Left lung (tissue), 14 donors: ENCODE measurements around the gene SFTPA2. TPM values are rescaled to one million over a fixed set of nuclear protein-coding genes. Genes with fewer than 3 reads are reported as not detected.

Source experiments
- ATAC-seq: fragments of 200-7000 bp; cut with Tn5 transposase; one replicate; pipeline ENCODE4 v1.9.1; 2020; ENCODE audit warnings: moderate library complexity
- DNase-seq, 4 donors: peaks; one replicate each; pipeline ENCODE4 v3.0.0-alpha.2; 2013 to 2020
- H3K27ac ChIP-seq, 2 donors: fragments of 200-600 bp; sonication (generic) in 1 of 2; one replicate each; pipeline versions ENCODE4 v1.5.0 to v1.8.0; 2020 to 2021
- H3K27me3 ChIP-seq, 2 donors: fragments of 200-600 bp; sonication (generic) in 1 of 2; one replicate each; pipeline versions ENCODE4 v1.5.0 to v1.8.0; 2020 to 2021
- H3K36me3 ChIP-seq, 2 donors: fragments of 200-600 bp; sonication (generic) in 1 of 2; one replicate each; pipeline versions ENCODE4 v1.5.0 to v1.8.0; 2020 to 2021
- H3K4me1 ChIP-seq, 2 donors: fragments of 200-600 bp; one replicate each; pipeline ENCODE4 v1.8.0; 2021
- H3K4me3 ChIP-seq, 2 donors: fragments of 200-600 bp; sonication (generic) in 1 of 2; one replicate each; pipeline versions ENCODE4 v1.5.0 to v1.8.0; 2020 to 2021; ENCODE audit warnings: mild to moderate bottlenecking in 1 of 2
- H3K9me3 ChIP-seq, 2 donors: fragments of 200-600 bp; sonication (generic) in 1 of 2; one replicate each; pipeline versions ENCODE4 v1.5.0 to v1.8.0; 2020 to 2021
- CTCF ChIP-seq, 2 donors: fragments of 200-600 bp; sonication (generic) in 1 of 2; IDR thresholded peaks; one replicate each; pipeline versions ENCODE4 v1.5.0 to v1.8.0; 2021; ENCODE audit warnings: antibody characterized with exemption in 2 of 2
- intact Hi-C, 2 donors: fragments of 100-400 bp; cut with DNase I; formaldehyde crosslinking; loops; one replicate each; pipeline versions ENCODE4 v1.11.2 to v1.14.2; 2022
- long read RNA-seq, 12 donors: library from polyadenylated mRNA in 2 of 12; unstranded in 2 of 12; transcript quantifications; one replicate each; pipeline ENCODE4 v2.0.0 and lab custom pipeline, GENCODE V29; 2019 to 2026
- polyA plus RNA-seq, 6 donors: library from polyadenylated mRNA; unstranded; fragments of 120-200 nt; gene quantifications; one replicate each; pipeline ENCODE4 v1.2.1, GENCODE V29; 2013; ENCODE audit not compliant: insufficient read length in 6 of 6
- total RNA-seq, 2 donors: library from RNA; stranded (reverse); fragmentation: NEBNext Ultra II Directional; extraction: Animal tissue kit (Norgen Biotek cat#: 25700); gene quantifications; one replicate each; pipeline ENCODE4 v1.2.1, GENCODE V29; 2021
- donor health status: DM: no; HTN: yes; CAD: no.
- donor health status: DM: no; HTN: no; CAD: no.

SFTPA2 gene
- total RNA-seq (over 10,000 TPM in 1 of 2 donors, 1,000 to 10,000 TPM in 1; 3,839 to 13,178 TPM), polyA plus RNA-seq (10 to 100 TPM in 1 of 6 donors, 1 to 10 TPM in 4, under 1 TPM in 1; 0.83 to 13.1 (median 6.7) TPM)
- long read RNA-seq, donor 1, partial matches to known transcripts: 53 of 53 reads
- long read RNA-seq, donor 1, other reads (novel, unspliced or antisense): 0 of 53 reads
- long read RNA-seq, donor 2, partial matches to known transcripts: 25 of 26 reads
- long read RNA-seq, donor 2, other reads (novel, unspliced or antisense): 0 of 26 reads
- long read RNA-seq, donor 3, partial matches to known transcripts: 13 of 14 reads
- long read RNA-seq, donor 3, other reads (novel, unspliced or antisense): 0 of 14 reads
- long read RNA-seq, donor 4, transcript SFTPA2-203 (6 exons, 726 nt): minor isoform, 35 of 2,934 reads
- long read RNA-seq, donor 4, transcript SFTPA2-202 (5 exons, 815 nt): minor isoform, 28 of 2,934 reads
- long read RNA-seq, donor 4, transcript SFTPA2-201 (6 exons, 2,189 nt): major isoform, 1,924 of 2,934 reads
- long read RNA-seq, donor 4, partial matches to known transcripts: 162 of 2,934 reads
- long read RNA-seq, donor 4, other reads (novel, unspliced or antisense): 785 of 2,934 reads
- long read RNA-seq, donor 5, partial matches to known transcripts: 14 of 14 reads
- long read RNA-seq, donor 5, other reads (novel, unspliced or antisense): 0 of 14 reads
- long read RNA-seq, donor 6, partial matches to known transcripts: 8 of 8 reads
- long read RNA-seq, donor 6, other reads (novel, unspliced or antisense): 0 of 8 reads
- long read RNA-seq, donor 7: 0 reads
- long read RNA-seq, donor 8, partial matches to known transcripts: 56 of 61 reads
- long read RNA-seq, donor 8, other reads (novel, unspliced or antisense): 5 of 61 reads
- long read RNA-seq, donor 9: 0 reads
- long read RNA-seq, donor 10, transcript SFTPA2-201 (6 exons, 2,189 nt): major isoform, 1,176 of 1,528 reads
- long read RNA-seq, donor 10, transcript SFTPA2-202 (5 exons, 815 nt): minor isoform, 15 of 1,528 reads
- long read RNA-seq, donor 10, transcript SFTPA2-203 (6 exons, 726 nt): minor isoform, 11 of 1,528 reads
- long read RNA-seq, donor 10, partial matches to known transcripts: 88 of 1,528 reads
- long read RNA-seq, donor 10, other reads (novel, unspliced or antisense): 238 of 1,528 reads
- long read RNA-seq, donor 11: 0 reads
- long read RNA-seq, donor 12, partial matches to known transcripts: 72 of 77 reads
- long read RNA-seq, donor 12, other reads (novel, unspliced or antisense): 5 of 77 reads

- H3K9me3 ChIP-seq: no peaks in the 10 kb centered on the region
- no peaks in the 10 kb centered on the region for H3K4me1 ChIP-seq
- DNase-seq (peak in 1 of 4 donors; percentile 29), ATAC-seq (peak; percentile 36)
- no peak for TF ChIP-seq CTCF (IDR thresholded peaks at IDR 0.05)
- no peaks in the 10 kb centered on the region for H3K27me3 ChIP-seq
- H3K36me3 ChIP-seq: no peaks in the 10 kb centered on the region
- intact Hi-C loops: no loop called here
- peak within 1 kb of the TSS; percentile 41 to 56 for H3K27ac ChIP-seq
- peak within 1 kb of the TSS; percentile 0 to 13 for H3K4me3 ChIP-seq
Measured at GRCh38 chr10:79560160-79560709, at the start of gene SFTPA2. Gene SFTPA2, minus strand, starts transcription at chr10:79560407. Its CDS starts 924 bp downstream, at chr10:79559483.

GRCh38 chr10:79608505-79609375, 48.5 kb upstream of the SFTPA2 start:
- no peaks in the 10 kb centered on the region for H3K4me1 ChIP-seq
- TF ChIP-seq CTCF (IDR thresholded peaks at IDR 0.05): peak; percentile 50 to 57
- no peak overlapping the region for H3K4me3 ChIP-seq
- no peaks in the 10 kb centered on the region for H3K36me3 ChIP-seq
- intact Hi-C loops: no loop called here
- H3K27ac ChIP-seq: no peak overlapping the region
- peak; percentile 16 for ATAC-seq
- no peaks in the 10 kb centered on the region for H3K9me3 ChIP-seq
- H3K27me3 ChIP-seq: no peaks in the 10 kb centered on the region
- peak in 1 of 4 donors; percentile 77 for DNase-seq

- no peaks in the 10 kb centered on the region for H3K9me3 ChIP-seq
- intact Hi-C loops: no loop called here
- H3K27ac ChIP-seq: peak overlapping the region in 1 of 2 donors; percentile 19
- H3K36me3 ChIP-seq: no peaks in the 10 kb centered on the region
- no peak for TF ChIP-seq CTCF (IDR thresholded peaks at IDR 0.05)
- no peaks in the 10 kb centered on the region for H3K4me1 ChIP-seq
- DNase-seq (no peak), ATAC-seq (peak; percentile 72)
- no peaks in the 10 kb centered on the region for H3K27me3 ChIP-seq
- H3K4me3 ChIP-seq: no peak overlapping the region
Measured at GRCh38 chr10:79605308-79605707, 45.1 kb upstream of the SFTPA2 start.

- Histone ChIP-seq H3K4me3 (no peak overlapping the region), H3K4me1 (no peaks in the 10 kb centered on the region), H3K36me3 (no peaks in the 10 kb centered on the region), H3K9me3 (no peaks in the 10 kb centered on the region), H3K27ac (no peak overlapping the region), H3K27me3 (no peaks in the 10 kb centered on the region)
- no peak for TF ChIP-seq CTCF (IDR thresholded peaks at IDR 0.05)
- no peak for DNase-seq
- no peak for ATAC-seq
- intact Hi-C loops: no loop called here
Measured at GRCh38 chr10:79604294-79604693, 44.1 kb upstream of the SFTPA2 start.
